Gastrocnemius medialis (tissue), 4 donors: ENCODE measurements around the gene UBAP1L. TPM values are rescaled to one million over a fixed set of nuclear protein-coding genes. Genes with fewer than 3 reads are reported as not detected.

Experiments used
- ATAC-seq, 2 donors: fragments of 150-250 bp; one replicate each; pipeline ENCODE4 v1.9.1; 2016
- DNase-seq, 2 donors: peaks; one replicate each; pipeline ENCODE4 v3.0.0-alpha.2; 2019
- H3K27ac ChIP-seq, 4 donors: fragments of 200-600 bp; sonication (generic); 1 replicate in 1 of 4; 2 replicates in 3 of 4; pipeline ENCODE4 v1.5.1; 2016 to 2018; ENCODE audit warnings: mild to moderate bottlenecking in 2 of 4, moderate library complexity in 1 of 4
- H3K27me3 ChIP-seq, 3 donors: fragments of 200-600 bp; sonication (generic) in 2 of 3; 1 replicate in 1 of 3; 2 replicates in 2 of 3; pipeline versions ENCODE4 v1.5.1 to v1.6.0; 2016 to 2019; ENCODE audit warnings: mild to moderate bottlenecking in 1 of 3, moderate library complexity in 1 of 3
- H3K36me3 ChIP-seq, 2 donors: fragments of 200-600 bp; sonication (generic) in 1 of 2; one replicate each; pipeline ENCODE4 v1.5.1; 2017 to 2018
- H3K4me1 ChIP-seq, 2 donors: fragments of 200-600 bp; sonication (generic) in 1 of 2; one replicate each; pipeline ENCODE4 v1.5.1; 2016 to 2017; ENCODE audit warnings: mild to moderate bottlenecking in 2 of 2
- H3K4me3 ChIP-seq, 4 donors: fragments of 200-600 bp; sonication (generic) in 3 of 4; 1 replicate in 1 of 4; 2 replicates in 3 of 4; pipeline ENCODE4 v1.5.1; 2016 to 2019; ENCODE audit warnings: mild to moderate bottlenecking in 2 of 4
- H3K9me3 ChIP-seq, 3 donors: fragments of 200-600 bp; sonication (generic) in 2 of 3; 1 replicate in 1 of 3; 2 replicates in 2 of 3; pipeline ENCODE4 v1.5.1; 2016 to 2019
- CTCF ChIP-seq, 5 experiments: fragments of 450-650 bp in 3 of 5; fragments of 200-600 bp in 2 of 5; sonication (generic) in 2 of 5; IDR thresholded peaks in 4 of 5; conservative IDR thresholded peaks in 1 of 5; 1 replicate in 4 of 5; 2 replicates in 1 of 5; pipeline ENCODE4 v1.5.1; 2016 to 2019; ENCODE audit warnings: antibody characterized with exemption in 5 of 5, mild to moderate bottlenecking in 3 of 5, moderate library complexity in 3 of 5
- POLR2A ChIP-seq, 2 donors: fragments of 450-650 bp; IDR thresholded peaks; one replicate each; pipeline ENCODE4 v1.6.1; 2017; ENCODE audit warnings: antibody characterized with exemption in 2 of 2, mild to moderate bottlenecking in 2 of 2, moderate library complexity in 2 of 2
- in situ Hi-C, 4 donors: fragments of 200-750 bp; cut with MboI; loops; one replicate each; pipeline versions ENCODE4 v1.15.0 to v1.8.0; 2017; ENCODE audit warnings: low sequenced_read_pairs in 4 of 4
- intact Hi-C: fragments of 100-400 bp; cut with DNase I; formaldehyde crosslinking; loops from one replicate; pipeline ENCODE4 v1.15.1; 2023; ENCODE audit warnings: low total_unique reads
- total RNA-seq, 4 donors: library from RNA; depleted of rRNA; stranded (reverse); fragments of >200 nt; gene quantifications; one replicate each; pipeline versions ENCODE4 v1.1.0 to v1.2.3, GENCODE V29; 2016

The UBAP1L gene
- total RNA-seq, 4 donors from 2014 or later, result 0.65 to 3.3 (median 1.4) TPM

GRCh38 chr15:65110676-65111292, 4.2 kb downstream of the UBAP1L start:
- Histone ChIP-seq H3K4me1 (peaks cover 0 to 12% of the 10 kb centered on the region in 2 donors), H3K36me3 (peaks cover 0 to 25% of the 10 kb centered on the region in 2 donors), H3K9me3 (no peaks in the 10 kb centered on the region), H3K4me3 (no peak overlapping the region), H3K27me3 (no peaks in the 10 kb centered on the region), H3K27ac (no peak overlapping the region)
- in situ Hi-C loops (no loop called here), intact Hi-C loops (no loop called here)
- no peak for ATAC-seq
- TF ChIP-seq CTCF (IDR thresholded peaks at IDR 0.05 in 4 of 5, conservative IDR thresholded peaks at IDR 0.05 in 1 of 5) (no peak), POLR2A (IDR thresholded peaks at IDR 0.05) (no peak)
- DNase-seq, result no peak

GRCh38 chr15:65106011-65106590, 8.9 kb downstream of the UBAP1L start:
- in situ Hi-C loops, result no loop called here
- intact Hi-C loops, result no loop called here
- H3K9me3 ChIP-seq, result no peaks in the 10 kb centered on the region
- H3K36me3 ChIP-seq, result peaks cover 0 to 31% of the 10 kb centered on the region in 2 donors
- no peak overlapping the region for H3K4me3 ChIP-seq
- H3K27me3 ChIP-seq, result no peaks in the 10 kb centered on the region
- ATAC-seq, result no peak
- TF ChIP-seq CTCF (IDR thresholded peaks at IDR 0.05 in 4 of 5, conservative IDR thresholded peaks at IDR 0.05 in 1 of 5) (no peak), POLR2A (IDR thresholded peaks at IDR 0.05) (no peak)
- H3K27ac ChIP-seq, result no peak overlapping the region
- H3K4me1 ChIP-seq, result no peaks in the 10 kb centered on the region
- no peak for DNase-seq

GRCh38 chr15:65105038-65105437, 10.0 kb downstream of the UBAP1L start:
- TF ChIP-seq CTCF (IDR thresholded peaks at IDR 0.05 in 4 of 5, conservative IDR thresholded peaks at IDR 0.05 in 1 of 5) (no peak), POLR2A (IDR thresholded peaks at IDR 0.05) (no peak)
- H3K4me1 ChIP-seq, result no peaks in the 10 kb centered on the region
- in situ Hi-C loops, result no loop called here

GRCh38 chr15:65102912-65103311, 12.1 kb downstream of the UBAP1L start:
- TF ChIP-seq POLR2A (IDR thresholded peaks at IDR 0.05), result no peak
- Histone ChIP-seq H3K27ac (no peak overlapping the region), H3K4me1 (no peaks in the 10 kb centered on the region), H3K27me3 (no peaks in the 10 kb centered on the region), H3K9me3 (no peaks in the 10 kb centered on the region), H3K36me3 (peaks cover 0 to 61% of the 10 kb centered on the region in 2 donors), H3K4me3 (no peak overlapping the region)
- no peak for DNase-seq
- intact Hi-C loops, result no loop called here
- no peak for ATAC-seq
- in situ Hi-C loops, result no loop called here

More at GRCh38 chr15:65105038-65105437, 10.0 kb downstream of the UBAP1L start:
- H3K4me3 ChIP-seq, result no peak overlapping the region
- no peaks in the 10 kb centered on the region for H3K9me3 ChIP-seq
- intact Hi-C loops, result no loop called here
- peaks cover 0 to 41% of the 10 kb centered on the region in 2 donors for H3K36me3 ChIP-seq
- H3K27me3 ChIP-seq, result no peaks in the 10 kb centered on the region
- DNase-seq (no peak), ATAC-seq (no peak)
- H3K27ac ChIP-seq, result no peak overlapping the region

- H3K36me3 ChIP-seq, result peaks cover 0 to 68% of the 10 kb centered on the region in 2 donors
- TF ChIP-seq CTCF (IDR thresholded peaks at IDR 0.05 in 4 of 5, conservative IDR thresholded peaks at IDR 0.05 in 1 of 5) (peak in 1 of 5 experiments; percentile 17), POLR2A (IDR thresholded peaks at IDR 0.05) (no peak)
- ATAC-seq, result no peak
- intact Hi-C loops (loop anchor here (1.0 kb wide), 1 partner anchor 48 kb away; no protein-coding TSS in a partner anchor), in situ Hi-C loops (no loop called here)
- H3K4me1 ChIP-seq, result no peaks in the 10 kb centered on the region
- no peak overlapping the region for H3K27ac ChIP-seq
- no peaks in the 10 kb centered on the region for H3K27me3 ChIP-seq
- no peak for DNase-seq
- no peaks in the 10 kb centered on the region for H3K9me3 ChIP-seq
- H3K4me3 ChIP-seq, result no peak overlapping the region
These were observed 12.9 kb downstream of the UBAP1L start for GRCh38 chr15:65101891-65102708.
